ENCODE results near the gene GPX4. TPM values are rescaled to one million over a fixed set of nuclear protein-coding genes. Genes with fewer than 3 reads are reported as not detected.

GPX4 gene
- total and polyA plus RNA-seq, 9 of the 15 experiments (the other 6 are each of a cell fraction or from before 2014, with no cell fraction given) = 61.4 to 661 (median 349) TPM

GRCh38 chr19:1081301-1082164, 22.3 kb upstream of the GPX4 start (continued):
- TF ChIP-seq NCOR1 (IDR thresholded peaks at IDR 0.05) (no peak), TSC22D4 (tag; IDR thresholded peaks at IDR 0.05) (no peak), ZBTB34 (CRISPR knock-in tag; IDR thresholded peaks at IDR 0.05) (no peak), ZBED1 (IDR thresholded peaks at IDR 0.05) (no peak), CEBPB (tag; IDR thresholded peaks at IDR 0.05) (no peak), IRF2 (CRISPR knock-in tag; IDR thresholded peaks at IDR 0.05) (no peak), IRF9 (tag; IDR thresholded peaks at IDR 0.05) (no peak), SLC30A9 (CRISPR knock-in tag; IDR thresholded peaks at IDR 0.05) (no peak), HDAC3 (IDR thresholded peaks at IDR 0.05; ENCODE audit: borderline replicate concordance, partially characterized antibody) (no peak), L3MBTL2 (IDR thresholded peaks at IDR 0.05) (no peak), BCL6 (CRISPR knock-in tag; IDR thresholded peaks at IDR 0.05) (no peak), ZNF445 (CRISPR knock-in tag; IDR thresholded peaks at IDR 0.05; ENCODE audit: low read depth) (no peak), ETS2 (tag; IDR thresholded peaks at IDR 0.05; ENCODE audit: borderline replicate concordance, poor library complexity, severe bottlenecking) (no peak), HMGN3 (IDR thresholded peaks at IDR 0.05; ENCODE audit: borderline replicate concordance, extremely low read depth, insufficient read length, low read depth, low read length) (no peak), ATF2 (CRISPR knock-in tag; IDR thresholded peaks at IDR 0.05) (0 out of 2 replicates have a peak, but pooled peaks have one; percentile 14), NFIX (CRISPR knock-in tag; IDR thresholded peaks at IDR 0.05; ENCODE audit: low read depth) (no peak), DLX4 (CRISPR knock-in tag; IDR thresholded peaks at IDR 0.05) (no peak), HMGXB4 (CRISPR knock-in tag; IDR thresholded peaks at IDR 0.05) (no peak), NR2F6 (CRISPR knock-in tag; IDR thresholded peaks at IDR 0.05) (no peak), CHD2 (IDR thresholded peaks at IDR 0.05; ENCODE audit: low read depth, low read length) (no peak)
- TF ChIP-seq, protein P1, sequence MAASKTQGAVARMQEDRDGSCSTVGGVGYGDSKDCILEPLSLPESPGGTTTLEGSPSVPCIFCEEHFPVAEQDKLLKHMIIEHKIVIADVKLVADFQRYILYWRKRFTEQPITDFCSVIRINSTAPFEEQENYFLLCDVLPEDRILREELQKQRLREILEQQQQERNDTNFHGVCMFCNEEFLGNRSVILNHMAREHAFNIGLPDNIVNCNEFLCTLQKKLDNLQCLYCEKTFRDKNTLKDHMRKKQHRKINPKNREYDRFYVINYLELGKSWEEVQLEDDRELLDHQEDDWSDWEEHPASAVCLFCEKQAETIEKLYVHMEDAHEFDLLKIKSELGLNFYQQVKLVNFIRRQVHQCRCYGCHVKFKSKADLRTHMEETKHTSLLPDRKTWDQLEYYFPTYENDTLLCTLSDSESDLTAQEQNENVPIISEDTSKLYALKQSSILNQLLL (CRISPR knock-in tag; IDR thresholded peaks at IDR 0.05; ENCODE audit: borderline replicate concordance) = no peak
